ENCODE measurements around the gene CFAP57. TPM values are rescaled to one million over a fixed set of nuclear protein-coding genes. Genes with fewer than 3 reads are reported as not detected.

CFAP57 gene
- total RNA-seq, 4 donors from 2014 or later: 0.44 TPM; not detected in 3

DNA sequence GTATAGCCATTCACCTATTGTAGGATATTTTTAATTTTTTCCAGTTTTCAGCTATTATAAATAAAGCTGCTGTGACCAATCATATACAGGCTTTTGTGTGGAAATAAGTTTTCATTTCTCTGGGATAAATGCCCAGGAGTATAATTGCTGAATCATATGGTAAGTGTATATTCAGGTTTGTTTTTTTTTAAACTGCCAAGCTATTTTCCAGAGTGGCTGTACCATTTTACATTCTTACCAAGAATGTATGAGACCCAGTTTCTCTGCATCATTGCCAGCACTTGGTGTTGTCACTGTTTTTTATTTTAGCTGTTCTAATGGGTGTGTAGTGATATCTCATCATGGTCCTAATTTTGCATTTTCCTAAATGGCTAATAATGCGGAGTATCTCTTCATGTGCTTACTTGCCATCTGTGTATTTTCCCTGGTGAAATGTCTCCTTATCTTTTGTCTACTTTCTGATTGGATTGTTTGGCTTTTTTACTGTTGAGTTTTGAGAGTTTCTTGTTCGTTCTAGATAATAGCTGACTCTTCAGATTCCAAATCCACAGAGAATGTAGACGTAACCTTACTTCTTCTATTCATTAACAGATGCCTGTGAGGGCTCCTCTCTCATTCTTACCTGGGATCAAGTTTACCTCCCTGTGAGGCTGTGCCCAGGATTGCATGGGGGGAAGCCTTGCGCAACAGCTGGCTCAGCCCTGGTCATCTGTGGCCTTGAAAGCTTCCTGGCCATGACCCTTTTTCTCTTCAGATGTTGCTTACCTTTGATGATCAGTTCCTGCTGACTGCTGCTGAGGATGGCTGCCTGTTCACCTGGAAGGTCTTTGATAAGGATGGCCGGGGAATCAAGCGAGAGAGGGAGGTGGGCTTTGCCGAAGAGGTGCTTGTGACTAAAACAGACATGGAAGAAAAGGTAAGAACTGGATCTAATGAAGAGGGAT is 42.6 kb downstream of the CFAP57 start:
- TF ChIP-seq, protein P1, sequence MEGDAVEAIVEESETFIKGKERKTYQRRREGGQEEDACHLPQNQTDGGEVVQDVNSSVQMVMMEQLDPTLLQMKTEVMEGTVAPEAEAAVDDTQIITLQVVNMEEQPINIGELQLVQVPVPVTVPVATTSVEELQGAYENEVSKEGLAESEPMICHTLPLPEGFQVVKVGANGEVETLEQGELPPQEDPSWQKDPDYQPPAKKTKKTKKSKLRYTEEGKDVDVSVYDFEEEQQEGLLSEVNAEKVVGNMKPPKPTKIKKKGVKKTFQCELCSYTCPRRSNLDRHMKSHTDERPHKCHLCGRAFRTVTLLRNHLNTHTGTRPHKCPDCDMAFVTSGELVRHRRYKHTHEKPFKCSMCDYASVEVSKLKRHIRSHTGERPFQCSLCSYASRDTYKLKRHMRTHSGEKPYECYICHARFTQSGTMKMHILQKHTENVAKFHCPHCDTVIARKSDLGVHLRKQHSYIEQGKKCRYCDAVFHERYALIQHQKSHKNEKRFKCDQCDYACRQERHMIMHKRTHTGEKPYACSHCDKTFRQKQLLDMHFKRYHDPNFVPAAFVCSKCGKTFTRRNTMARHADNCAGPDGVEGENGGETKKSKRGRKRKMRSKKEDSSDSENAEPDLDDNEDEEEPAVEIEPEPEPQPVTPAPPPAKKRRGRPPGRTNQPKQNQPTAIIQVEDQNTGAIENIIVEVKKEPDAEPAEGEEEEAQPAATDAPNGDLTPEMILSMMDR (IDR thresholded peaks at IDR 0.05; ENCODE audit: low read depth): no peak

DNA sequence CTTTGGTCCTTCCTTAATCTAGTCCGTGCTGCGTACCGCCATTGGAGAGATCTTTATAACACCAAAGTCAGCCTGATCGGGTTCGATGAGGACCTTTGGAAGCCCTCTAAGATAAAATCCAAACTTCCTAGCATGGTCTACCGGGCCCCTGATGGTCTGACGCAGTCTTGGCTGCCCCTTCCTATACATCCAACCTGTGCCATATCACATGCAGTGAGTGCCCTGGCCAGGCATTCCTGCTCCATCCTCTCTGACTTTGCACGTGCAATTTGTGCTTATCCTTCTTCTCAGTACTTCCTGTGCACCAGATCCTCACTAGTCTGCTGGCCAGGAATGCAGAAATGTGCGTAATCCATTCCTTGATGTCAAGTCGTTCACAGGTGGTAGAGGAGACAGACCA is 45.6 kb downstream of the CFAP57 start:
- TF ChIP-seq, protein P1 (IDR thresholded peaks at IDR 0.05; ENCODE audit: low read depth): no peak

DNA sequence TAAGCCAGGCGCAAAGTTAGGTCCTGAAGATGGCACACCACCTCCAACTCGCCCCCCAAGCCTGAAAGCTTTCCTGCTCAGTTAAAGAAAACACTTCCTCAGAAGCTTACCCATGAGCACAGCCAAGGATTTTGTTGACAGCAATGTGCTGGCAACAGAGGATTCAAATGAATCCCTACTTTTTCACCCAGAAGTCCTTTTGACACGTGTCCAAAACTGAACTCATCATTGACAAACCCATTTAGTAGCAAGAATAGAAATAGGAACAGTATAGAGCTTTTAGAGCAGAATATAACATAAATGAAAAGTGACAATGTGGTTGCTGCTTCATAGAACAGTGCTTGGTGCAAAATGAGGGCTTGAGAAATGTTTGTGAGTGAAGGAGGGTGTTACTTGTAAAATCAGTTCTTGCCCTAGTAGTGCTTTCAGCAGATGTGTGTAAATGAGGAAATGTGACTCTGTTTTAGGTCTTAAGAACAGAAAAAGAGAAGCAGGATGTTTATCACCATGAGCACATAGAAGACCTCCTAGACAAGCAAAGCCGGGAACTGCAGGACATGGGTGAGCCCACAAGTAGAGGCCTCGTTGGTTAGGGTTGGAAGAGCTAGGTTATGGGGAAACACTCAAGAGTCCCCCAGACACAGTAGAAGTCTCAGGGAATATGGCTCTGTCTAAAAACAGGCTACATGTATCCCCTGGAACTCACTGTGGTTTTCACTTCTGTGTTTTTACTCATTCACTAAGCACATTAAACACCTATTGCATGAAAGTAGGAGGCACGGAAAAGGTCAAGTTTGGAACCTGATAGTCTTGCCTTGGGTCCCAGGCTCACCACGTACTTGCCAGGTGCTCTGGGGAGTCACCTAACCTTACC is 49.0 kb downstream of the CFAP57 start:
- TF ChIP-seq, protein P1 (IDR thresholded peaks at IDR 0.05; ENCODE audit: low read depth): no peak

DNA sequence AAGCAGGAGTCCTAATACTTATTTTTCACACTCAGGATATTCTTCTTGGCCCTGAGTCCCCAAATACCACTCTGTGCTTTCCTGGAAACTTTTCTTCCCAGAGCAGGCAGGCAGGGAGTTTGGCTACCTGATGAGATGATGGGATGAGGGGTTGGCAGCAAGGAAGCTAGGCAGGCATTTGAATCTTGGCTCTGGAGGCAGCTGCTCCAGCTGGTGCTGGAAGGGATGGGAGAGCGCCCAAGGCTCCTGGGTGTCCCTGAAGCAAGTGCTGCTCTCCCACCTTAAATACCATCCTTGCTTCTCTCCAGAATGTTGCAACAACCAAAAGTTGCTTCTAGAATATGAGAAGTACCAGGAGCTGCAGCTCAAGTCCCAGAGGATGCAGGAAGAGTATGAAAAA is 49.7 kb downstream of the CFAP57 start:
- TF ChIP-seq, protein P1 (IDR thresholded peaks at IDR 0.05; ENCODE audit: low read depth): no peak

DNA sequence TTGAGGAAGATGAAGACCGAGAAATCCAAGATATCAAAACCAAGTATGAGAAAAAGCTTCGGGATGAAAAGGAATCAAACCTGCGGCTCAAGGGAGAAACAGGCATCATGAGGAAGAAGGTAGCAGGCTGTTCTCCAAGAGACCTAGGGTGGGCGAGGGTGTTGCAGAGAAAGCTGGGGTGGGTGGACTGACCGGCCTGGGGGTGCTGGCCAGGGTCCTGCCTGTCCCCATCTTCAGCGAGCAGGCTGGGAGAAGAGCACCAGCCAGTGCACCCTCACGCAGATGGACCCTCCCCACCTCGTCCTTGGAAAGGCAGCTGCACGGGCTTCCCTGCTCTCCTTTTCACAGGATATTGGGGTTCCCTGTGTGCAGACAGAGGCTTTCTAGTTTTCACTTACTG is 50.7 kb downstream of the CFAP57 start:
- TF ChIP-seq, protein P1 (IDR thresholded peaks at IDR 0.05; ENCODE audit: low read depth): no peak

DNA sequence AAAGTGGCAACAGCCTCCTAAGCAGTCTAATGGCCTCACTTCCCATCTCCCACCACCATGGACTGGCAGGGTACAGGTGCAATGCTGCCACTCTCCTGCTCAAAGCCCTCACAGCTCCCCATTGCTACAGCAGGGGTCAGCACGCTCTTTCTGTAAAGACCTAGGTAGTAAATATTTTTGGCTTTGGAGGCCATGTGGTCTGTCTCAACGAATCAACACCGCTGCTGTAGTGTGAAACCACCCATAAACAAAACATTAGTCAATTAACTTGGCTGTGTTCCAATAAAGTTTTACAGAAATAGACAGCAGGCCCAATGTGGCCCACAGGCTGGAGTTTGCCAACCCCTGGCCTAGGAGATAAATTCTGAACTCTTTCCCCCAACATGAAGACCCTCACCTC is 53.0 kb downstream of the CFAP57 start:
- TF ChIP-seq, protein P1 (IDR thresholded peaks at IDR 0.05; ENCODE audit: low read depth): no peak
